ENCODE measurements around the gene SMNDC1. TPM values are rescaled to one million over a fixed set of nuclear protein-coding genes. Genes with fewer than 3 reads are reported as not detected.

Gene SMNDC1
- polyA plus RNA-seq, 1 experiment = 26.4 TPM

- Histone ChIP-seq H3K4me3 (ENCODE audit: low read depth, low read length) (no peak overlapping the region), H3K27me3 (ENCODE audit: control insufficient read depth, insufficient read depth, low read length) (no peaks in the 10 kb centered on the region), H3K27ac (ENCODE audit: low read depth, low read length) (no peak overlapping the region), H3K9me3 (ENCODE audit: control insufficient read depth, insufficient read depth, low read length) (peaks cover 8% of the 10 kb centered on the region)
- TF ChIP-seq, protein P1, sequence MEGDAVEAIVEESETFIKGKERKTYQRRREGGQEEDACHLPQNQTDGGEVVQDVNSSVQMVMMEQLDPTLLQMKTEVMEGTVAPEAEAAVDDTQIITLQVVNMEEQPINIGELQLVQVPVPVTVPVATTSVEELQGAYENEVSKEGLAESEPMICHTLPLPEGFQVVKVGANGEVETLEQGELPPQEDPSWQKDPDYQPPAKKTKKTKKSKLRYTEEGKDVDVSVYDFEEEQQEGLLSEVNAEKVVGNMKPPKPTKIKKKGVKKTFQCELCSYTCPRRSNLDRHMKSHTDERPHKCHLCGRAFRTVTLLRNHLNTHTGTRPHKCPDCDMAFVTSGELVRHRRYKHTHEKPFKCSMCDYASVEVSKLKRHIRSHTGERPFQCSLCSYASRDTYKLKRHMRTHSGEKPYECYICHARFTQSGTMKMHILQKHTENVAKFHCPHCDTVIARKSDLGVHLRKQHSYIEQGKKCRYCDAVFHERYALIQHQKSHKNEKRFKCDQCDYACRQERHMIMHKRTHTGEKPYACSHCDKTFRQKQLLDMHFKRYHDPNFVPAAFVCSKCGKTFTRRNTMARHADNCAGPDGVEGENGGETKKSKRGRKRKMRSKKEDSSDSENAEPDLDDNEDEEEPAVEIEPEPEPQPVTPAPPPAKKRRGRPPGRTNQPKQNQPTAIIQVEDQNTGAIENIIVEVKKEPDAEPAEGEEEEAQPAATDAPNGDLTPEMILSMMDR (IDR thresholded peaks at IDR 0.05; ENCODE audit: low read depth, low read length) = no peak
- POLR2A ChIA-PET = no interaction called here
- no peak for DNase-seq (ENCODE audit: low read depth, low spot score)
- CTCF ChIA-PET = interaction anchor here (1.6 kb wide), 1 partner anchor 11 kb away, joined by 4 read pairs; no protein-coding TSS in a partner anchor
Observed at GRCh38 chr10:110321869-110322620, 17.3 kb upstream of the SMNDC1 start.

- Histone ChIP-seq H3K27ac (ENCODE audit: low read depth, low read length) (no peak overlapping the region), H3K27me3 (ENCODE audit: control insufficient read depth, insufficient read depth, low read length) (no peaks in the 10 kb centered on the region), H3K9me3 (ENCODE audit: control insufficient read depth, insufficient read depth, low read length) (peaks cover 5% of the 10 kb centered on the region), H3K4me3 (ENCODE audit: low read depth, low read length) (no peak overlapping the region)
- ChIA-PET POLR2A (no interaction called here), CTCF (interaction anchor here (1.0 to 1.9 kb wide), 4 partner anchors 19 to 229 kb away, joined by 3 to 7 read pairs (median 3); no protein-coding TSS in a partner anchor)
- no peak for DNase-seq (ENCODE audit: low read depth, low spot score)
- TF ChIP-seq, protein P1 (IDR thresholded peaks at IDR 0.05; ENCODE audit: low read depth, low read length) = no peak
Observed at GRCh38 chr10:110317866-110318850, 13.4 kb upstream of the SMNDC1 start.

GRCh38 chr10:110313674-110314073, 9.0 kb upstream of the SMNDC1 start:
- POLR2A ChIA-PET = no interaction called here
- Histone ChIP-seq H3K27me3 (ENCODE audit: control insufficient read depth, insufficient read depth, low read length) (no peaks in the 10 kb centered on the region), H3K4me3 (ENCODE audit: low read depth, low read length) (no peak overlapping the region), H3K27ac (ENCODE audit: low read depth, low read length) (no peak overlapping the region), H3K9me3 (ENCODE audit: control insufficient read depth, insufficient read depth, low read length) (no peaks in the 10 kb centered on the region; the same call in 1 of the 2 replicates)
- CTCF ChIA-PET = interaction anchor here (0.8 to 4.2 kb wide), 4 partner anchors 8 to 245 kb away, joined by 3 to 35 read pairs (median 4); no protein-coding TSS in a partner anchor
- no peak for DNase-seq (ENCODE audit: low read depth, low spot score)
- TF ChIP-seq, protein P1 (IDR thresholded peaks at IDR 0.05; ENCODE audit: low read depth, low read length) = no peak

DNA sequence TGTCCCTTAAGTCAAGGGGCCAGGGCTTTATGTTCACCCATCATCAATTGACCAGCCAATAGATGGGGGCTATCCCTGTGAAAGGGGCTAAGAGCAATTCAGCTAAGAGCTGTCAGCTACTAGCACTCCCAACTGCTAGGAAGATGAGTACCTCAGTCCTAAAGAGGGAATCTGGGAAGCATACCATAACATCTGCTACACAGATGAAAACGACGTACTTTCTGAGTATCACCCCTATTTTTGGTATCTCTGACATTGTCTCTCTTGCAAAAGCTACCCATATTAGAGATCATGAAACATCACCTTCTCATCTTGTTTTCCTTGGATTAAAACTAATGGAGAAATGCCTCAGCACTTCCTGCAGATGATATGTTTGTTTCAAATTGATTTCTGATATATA, 7.5 kb upstream of the SMNDC1 start:
- ChIA-PET POLR2A (no interaction called here), CTCF (interaction anchor here (0.6 to 4.2 kb wide), 7 partner anchors 11 to 349 kb away, joined by 3 to 35 read pairs (median 6); no protein-coding TSS in a partner anchor)
- no peak for DNase-seq (ENCODE audit: low read depth, low spot score)
- TF ChIP-seq, protein P1 (IDR thresholded peaks at IDR 0.05; ENCODE audit: low read depth, low read length) = no peak
- Histone ChIP-seq H3K4me3 (ENCODE audit: low read depth, low read length) (no peak overlapping the region), H3K9me3 (ENCODE audit: control insufficient read depth, insufficient read depth, low read length) (no peaks in the 10 kb centered on the region), H3K27ac (ENCODE audit: low read depth, low read length) (no peak overlapping the region), H3K27me3 (ENCODE audit: control insufficient read depth, insufficient read depth, low read length) (no peaks in the 10 kb centered on the region)
